SU-DHL-6 (cell line): Measurements from ENCODE around the gene TKT.
A peak's percentile ranks its signal among the peaks of the same experiment; 100 is the strongest.

Experiments
- H2AFZ ChIP-seq: fragments of 200-600 bp; sonication (generic); 2 replicates; pipeline ENCODE4 v1.6.1; 2014; ENCODE audit warnings: low read depth, mild to moderate bottlenecking, moderate library complexity, mixed read lengths, antibody characterized with exemption, low read length; ENCODE audit not compliant: severe bottlenecking
- H3F3A ChIP-seq: fragments of 200-600 bp; shearing (Covaris generic); 2 replicates; pipeline ENCODE4 v1.6.0; 2016; ENCODE audit warnings: antibody characterized with exemption, mild to moderate bottlenecking; ENCODE audit not compliant: insufficient read depth
- H3K27ac ChIP-seq: fragments of 200-600 bp; sonication (generic); 2 replicates; pipeline ENCODE4 v1.5.1; 2016; ENCODE audit warnings: low read depth, mild to moderate bottlenecking, low read length, moderate library complexity, mixed read lengths
- H3K27me3 ChIP-seq: fragments of 200-600 bp; sonication (generic), shearing (Covaris generic); 2 replicates; pipeline ENCODE4 v1.6.0; 2014; ENCODE audit warnings: mild to moderate bottlenecking, low read length
- H3K36me3 ChIP-seq: fragments of 200-600 bp; sonication (generic); 2 replicates; pipeline ENCODE4 v1.6.1; 2014; ENCODE audit warnings: mild to moderate bottlenecking, low read length, mixed read lengths
- H3K4me2 ChIP-seq: fragments of 300-600, 200-600 bp; shearing (Covaris generic), sonication (generic); 2 replicates; pipeline ENCODE4 v1.6.0; 2014; ENCODE audit warnings: low read length, low read depth, mild to moderate bottlenecking; ENCODE audit not compliant: poor library complexity, severe bottlenecking
- H3K4me3 ChIP-seq: fragments of 200-600 bp; sonication (generic); 2 replicates; pipeline ENCODE4 v1.5.1; 2014; ENCODE audit warnings: antibody characterized with exemption, low read length, mild to moderate bottlenecking, mixed read lengths; ENCODE audit not compliant: insufficient read depth, poor library complexity, severe bottlenecking
- H3K79me2 ChIP-seq: fragments of 200-600 bp; sonication (generic); 2 replicates; pipeline ENCODE4 v1.6.1; 2014; ENCODE audit warnings: mild to moderate bottlenecking, low read length, moderate library complexity; ENCODE audit not compliant: insufficient read depth
- H3K9ac ChIP-seq: fragments of 200-600 bp; sonication (generic); 2 replicates; pipeline ENCODE4 v1.7.0; 2014; ENCODE audit warnings: mild to moderate bottlenecking, low read length
- H3K9me2 ChIP-seq: fragments of 200-600 bp; sonication (generic); replicated peaks from 2 replicates; pipeline ENCODE4 v1.6.1; 2014; ENCODE audit warnings: low read length; ENCODE audit not compliant: insufficient read depth
- H3K9me3 ChIP-seq: fragments of 200-600 bp; sonication (generic); 2 replicates; pipeline ENCODE4 v1.6.1; 2014; ENCODE audit warnings: low read length, mixed read lengths; ENCODE audit not compliant: insufficient read depth
- H4K20me1 ChIP-seq: fragments of 200-600 bp; sonication (generic); 2 replicates; pipeline ENCODE4 v1.6.1; 2014; ENCODE audit warnings: low read depth, mild to moderate bottlenecking, antibody characterized with exemption, low read length, moderate library complexity, mixed read lengths
- CTCF ChIP-seq: fragments of 200-600 bp; sonication (generic); IDR thresholded peaks from one replicate; pipeline ENCODE4 v1.5.1; 2017; ENCODE audit warnings: antibody characterized with exemption, mild to moderate bottlenecking, low read length, moderate library complexity; ENCODE audit not compliant: insufficient read depth, poor library complexity, severe bottlenecking
- EZH2phosphoT487 ChIP-seq: fragments of 200-600 bp; sonication (generic), shearing (Covaris generic); conservative IDR thresholded peaks from 2 replicates; pipeline ENCODE4 v1.6.1; 2018; ENCODE audit warnings: mild to moderate bottlenecking, antibody characterized with exemption, low read length, moderate library complexity, mixed read lengths

The TKT gene

GRCh38 chr3:53231532-53232511 is 24.0 kb downstream of the TKT start:
- no peak overlapping the region for H3K4me2 ChIP-seq
- H3F3A ChIP-seq: peaks cover 64% of the 10 kb centered on the region
- H4K20me1 ChIP-seq: no peaks in the 10 kb centered on the region; the same call in 1 of the 2 replicates
- H3K9me3 ChIP-seq: no peaks in the 10 kb centered on the region
- no peak overlapping the region for H3K9ac ChIP-seq
- no peak for TF ChIP-seq CTCF
- H3K27me3 ChIP-seq: no peaks in the 10 kb centered on the region
- no peaks in the 10 kb centered on the region for H3K9me2 ChIP-seq
- H3K27ac ChIP-seq: no peak overlapping the region
- H2AFZ ChIP-seq: no peak overlapping the region
- no peak overlapping the region for H3K4me3 ChIP-seq
- H3K36me3 ChIP-seq: no peaks in the 10 kb centered on the region
- H3K79me2 ChIP-seq: no peaks in the 10 kb centered on the region

- H3K4me3 ChIP-seq: no peak overlapping the region
- H3K79me2 ChIP-seq: no peaks in the 10 kb centered on the region
- no peak overlapping the region for H3K27ac ChIP-seq
- peaks cover 70% of the 10 kb centered on the region for H3F3A ChIP-seq
- no peak overlapping the region for H3K9ac ChIP-seq
- no peak overlapping the region for H3K4me2 ChIP-seq
- H3K36me3 ChIP-seq: no peaks in the 10 kb centered on the region
- no peaks in the 10 kb centered on the region; the same call in 1 of the 2 replicates for H4K20me1 ChIP-seq
- no peak overlapping the region for H2AFZ ChIP-seq
- TF ChIP-seq CTCF (no peak), EZH2phosphoT487 (no peak)
- H3K9me3 ChIP-seq: no peaks in the 10 kb centered on the region
- H3K9me2 ChIP-seq: no peaks in the 10 kb centered on the region
- H3K27me3 ChIP-seq: no peaks in the 10 kb centered on the region
These were observed 25.0 kb downstream of the TKT start for GRCh38 chr3:53230789-53231188.

- no peak overlapping the region for H2AFZ ChIP-seq
- no peaks in the 10 kb centered on the region for H3K27me3 ChIP-seq
- no peak overlapping the region for H3K9ac ChIP-seq
- TF ChIP-seq EZH2phosphoT487 (no peak), CTCF (peak; percentile 33)
- no peak overlapping the region for H3K4me2 ChIP-seq
- H3K79me2 ChIP-seq: no peaks in the 10 kb centered on the region
- H3F3A ChIP-seq: peaks cover 76% of the 10 kb centered on the region
- no peak overlapping the region for H3K27ac ChIP-seq
- no peaks in the 10 kb centered on the region for H3K36me3 ChIP-seq
- H3K9me2 ChIP-seq: no peaks in the 10 kb centered on the region
- no peaks in the 10 kb centered on the region; the same call in 1 of the 2 replicates for H4K20me1 ChIP-seq
- no peaks in the 10 kb centered on the region for H3K9me3 ChIP-seq
- H3K4me3 ChIP-seq: no peak overlapping the region
These were observed 25.7 kb downstream of the TKT start for GRCh38 chr3:53230041-53230621.
